ENCODE measurements around the gene UNC13D. TPM values are rescaled to one million over a fixed set of nuclear protein-coding genes. Genes with fewer than 3 reads are reported as not detected.
A peak's percentile ranks its signal among the peaks of the same experiment; 100 is the strongest.
"Not testable (repeated sequence)": the region's sequence is repeated elsewhere in the genome, so short reads cannot be mapped to it uniquely, and the experiment has no call there.

UNC13D gene
- total and polyA plus RNA-seq, 10 donors, result 36.4 to 187 (median 120) TPM

DNA sequence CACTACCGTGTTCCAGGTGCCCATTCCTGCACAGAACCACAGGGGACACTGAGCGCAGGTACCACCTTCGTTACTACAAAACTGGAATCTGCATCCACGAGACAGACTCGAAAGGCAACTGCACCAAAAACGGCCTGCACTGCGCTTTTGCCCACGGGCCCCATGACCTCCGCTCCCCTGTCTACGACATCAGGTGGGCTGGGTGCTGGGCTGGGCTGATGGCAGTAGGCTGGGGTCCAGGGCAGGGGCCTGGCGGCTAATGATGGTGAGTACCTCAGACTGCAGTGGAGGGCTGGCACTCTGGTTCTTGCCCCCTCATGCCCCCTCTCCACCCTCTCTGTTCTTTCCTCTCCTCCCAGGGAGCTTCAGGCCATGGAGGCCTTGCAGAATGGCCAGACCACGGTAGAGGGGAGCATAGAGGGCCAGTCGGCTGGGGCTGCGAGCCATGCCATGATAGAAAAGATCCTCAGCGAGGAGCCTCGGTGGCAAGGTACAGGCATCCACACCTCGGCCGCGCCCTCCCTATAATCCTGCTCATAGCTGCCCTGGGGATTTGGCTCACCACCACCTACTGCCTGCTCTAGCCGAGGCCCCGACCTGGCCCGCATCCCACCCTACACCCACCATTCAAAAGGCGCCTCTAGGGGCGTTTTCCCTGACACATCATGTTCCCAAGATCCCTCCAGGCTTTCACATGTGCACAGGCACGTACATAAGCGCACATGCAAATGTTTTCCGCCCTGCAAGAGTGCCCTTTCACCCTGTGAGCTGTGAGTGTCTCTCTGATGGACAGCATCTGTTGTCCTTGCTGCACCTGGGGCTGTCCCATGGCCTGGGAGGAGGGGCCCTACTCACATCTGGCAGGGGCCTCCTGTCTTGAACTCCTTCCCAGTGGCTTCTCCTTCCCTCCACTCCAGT lies 31.8 kb downstream of the UNC13D start:
- intact Hi-C loops (cut with DNase I; ENCODE audit: low total_unique reads), result no loop called here
- Histone ChIP-seq H3K27me3 (replicated peaks in 1 of 7) (no peaks in the 10 kb centered on the region), H3K27ac (no peak overlapping the region), H3K9me3 (no peaks in the 10 kb centered on the region), H3K4me1 (peaks cover 0 to 18% (median 4%) of the 10 kb centered on the region in 6 donors), H3K4me3 (no peak overlapping the region), H3K36me3 (peaks cover 0 to 88% (median 76%) of the 10 kb centered on the region in 6 donors)
- DNase-seq, result peak; percentile 44
- WGBS, 5 donors, result 91 to 97% (median 95%) methylated on average over 26 to 27 of the region's 27 CpGs
- TF ChIP-seq POLR2A (IDR thresholded peaks at IDR 0.05) (no peak), POLR2AphosphoS5 (IDR thresholded peaks at IDR 0.05) (peak in 1 of 3 donors; percentile 10)

GRCh38 chr17:75811174-75811573 lies 33.0 kb downstream of the UNC13D start:
- Histone ChIP-seq H3K27me3 (replicated peaks in 1 of 7) (no peaks in the 10 kb centered on the region), H3K4me3 (no peak overlapping the region), H3K36me3 (peaks cover 0 to 80% (median 65%) of the 10 kb centered on the region in 6 donors), H3K4me1 (peaks cover 0 to 21% (median 4%) of the 10 kb centered on the region in 6 donors), H3K27ac (no peak overlapping the region), H3K9me3 (no peaks in the 10 kb centered on the region)
- DNase-seq, result peak; percentile 38
- WGBS, 5 donors, result 91 to 99% (median 95%) methylated on average over 7 of the region's 7 CpGs
- TF ChIP-seq, protein P1, sequence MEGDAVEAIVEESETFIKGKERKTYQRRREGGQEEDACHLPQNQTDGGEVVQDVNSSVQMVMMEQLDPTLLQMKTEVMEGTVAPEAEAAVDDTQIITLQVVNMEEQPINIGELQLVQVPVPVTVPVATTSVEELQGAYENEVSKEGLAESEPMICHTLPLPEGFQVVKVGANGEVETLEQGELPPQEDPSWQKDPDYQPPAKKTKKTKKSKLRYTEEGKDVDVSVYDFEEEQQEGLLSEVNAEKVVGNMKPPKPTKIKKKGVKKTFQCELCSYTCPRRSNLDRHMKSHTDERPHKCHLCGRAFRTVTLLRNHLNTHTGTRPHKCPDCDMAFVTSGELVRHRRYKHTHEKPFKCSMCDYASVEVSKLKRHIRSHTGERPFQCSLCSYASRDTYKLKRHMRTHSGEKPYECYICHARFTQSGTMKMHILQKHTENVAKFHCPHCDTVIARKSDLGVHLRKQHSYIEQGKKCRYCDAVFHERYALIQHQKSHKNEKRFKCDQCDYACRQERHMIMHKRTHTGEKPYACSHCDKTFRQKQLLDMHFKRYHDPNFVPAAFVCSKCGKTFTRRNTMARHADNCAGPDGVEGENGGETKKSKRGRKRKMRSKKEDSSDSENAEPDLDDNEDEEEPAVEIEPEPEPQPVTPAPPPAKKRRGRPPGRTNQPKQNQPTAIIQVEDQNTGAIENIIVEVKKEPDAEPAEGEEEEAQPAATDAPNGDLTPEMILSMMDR (IDR thresholded peaks at IDR 0.05 in 8 of 11, conservative IDR thresholded peaks at IDR 0.05 in 3 of 11), result no peak
- no peak for TF ChIP-seq POLR2AphosphoS5 (IDR thresholded peaks at IDR 0.05)
- TF ChIP-seq POLR2A (IDR thresholded peaks at IDR 0.05), result no peak
- intact Hi-C loops (cut with DNase I; ENCODE audit: low total_unique reads), result no loop called here

DNA sequence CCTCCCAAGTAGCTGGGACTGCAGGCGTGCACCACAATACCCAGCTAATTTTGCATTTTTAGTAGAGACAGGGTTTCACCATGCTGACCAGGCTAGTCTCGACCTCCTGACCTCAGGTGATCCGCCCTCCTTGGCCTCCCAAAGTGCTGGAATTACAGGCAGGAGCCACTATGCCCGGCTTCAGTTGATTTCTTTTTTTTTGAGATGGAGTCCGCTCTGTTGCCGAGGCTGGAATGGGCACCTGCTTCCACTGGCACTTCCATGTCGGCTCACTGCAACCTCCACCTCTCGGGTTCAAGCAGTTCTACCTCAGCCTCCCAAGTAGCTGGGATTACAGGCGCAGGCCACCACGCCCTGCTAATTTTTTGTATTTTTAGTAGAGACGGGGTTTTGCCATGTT lies 33.4 kb downstream of the UNC13D start:
- DNase-seq, result peak; percentile 20
- intact Hi-C loops (cut with DNase I; ENCODE audit: low total_unique reads); H3K9me3 ChIP-seq; H3K27ac ChIP-seq; H3K27me3 ChIP-seq (replicated peaks in 1 of 7); H3K4me3 ChIP-seq: not testable (repeated sequence)
- 96 to 98% (median 97%) methylated on average over 11 of the region's 11 CpGs for WGBS, 5 donors
- Histone ChIP-seq H3K4me1 (peaks cover 0 to 21% (median 4%) of the 10 kb centered on the region in 6 donors), H3K36me3 (peaks cover 0 to 78% (median 61%) of the 10 kb centered on the region in 6 donors)

- Histone ChIP-seq H3K9me3 (no peaks in the 10 kb centered on the region), H3K36me3 (peaks cover 0 to 73% (median 56%) of the 10 kb centered on the region in 6 donors), H3K4me3 (no peak overlapping the region), H3K27me3 (replicated peaks in 1 of 7) (no peaks in the 10 kb centered on the region), H3K4me1 (peaks cover 0 to 21% (median 4%) of the 10 kb centered on the region in 6 donors), H3K27ac (no peak overlapping the region)
- 94 to 98% (median 96%) methylated on average over 5 of the region's 5 CpGs for WGBS, 5 donors
- TF ChIP-seq, protein P1 (IDR thresholded peaks at IDR 0.05 in 8 of 11, conservative IDR thresholded peaks at IDR 0.05 in 3 of 11), result no peak
- TF ChIP-seq POLR2A (IDR thresholded peaks at IDR 0.05) (no peak), POLR2AphosphoS5 (IDR thresholded peaks at IDR 0.05) (no peak)
- intact Hi-C loops (cut with DNase I; ENCODE audit: low total_unique reads), result no loop called here
- no peak for DNase-seq
Measured at GRCh38 chr17:75810216-75810615, 34.0 kb downstream of the UNC13D start.

DNA sequence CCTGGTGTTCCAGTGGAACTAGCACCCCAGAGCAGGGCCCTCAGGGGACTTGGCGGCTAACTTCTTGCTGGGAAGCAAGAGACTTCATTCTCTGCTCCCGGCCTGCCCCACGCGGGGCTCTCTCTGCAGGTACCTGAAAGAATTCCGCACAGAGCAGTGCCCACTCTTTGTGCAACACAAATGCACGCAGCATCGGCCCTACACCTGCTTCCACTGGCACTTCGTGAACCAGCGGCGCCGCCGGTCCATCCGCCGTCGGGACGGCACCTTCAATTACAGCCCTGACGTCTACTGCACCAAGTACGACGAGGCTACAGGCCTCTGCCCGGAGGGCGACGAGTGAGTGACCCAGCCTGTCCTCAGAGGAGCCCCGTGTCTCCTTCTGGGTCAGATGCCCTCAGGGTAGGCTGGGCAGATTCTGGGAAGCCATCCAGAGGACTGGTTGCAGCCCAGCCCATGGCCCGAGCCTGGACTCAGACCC lies 34.5 kb downstream of the UNC13D start:
- Histone ChIP-seq H3K4me1 (peaks cover 0 to 23% (median 4%) of the 10 kb centered on the region in 6 donors), H3K27me3 (replicated peaks in 1 of 7) (no peaks in the 10 kb centered on the region), H3K9me3 (no peaks in the 10 kb centered on the region), H3K4me3 (no peak overlapping the region), H3K27ac (no peak overlapping the region), H3K36me3 (peaks cover 0 to 67% (median 52%) of the 10 kb centered on the region in 6 donors)
- TF ChIP-seq POLR2AphosphoS5 (IDR thresholded peaks at IDR 0.05), result peak in 1 of 3 donors; percentile 50
- TF ChIP-seq, protein P1 (IDR thresholded peaks at IDR 0.05 in 8 of 11, conservative IDR thresholded peaks at IDR 0.05 in 3 of 11), result no peak
- peak; percentile 68 for DNase-seq
- intact Hi-C loops (cut with DNase I; ENCODE audit: low total_unique reads), result no loop called here
- WGBS, 5 donors, result 89 to 95% (median 94%) methylated on average over 24 of the region's 24 CpGs
